GM19467 (cell line): ENCODE results near the gene ZNF367.
A peak's percentile ranks its signal among the peaks of the same experiment; 100 is the strongest.

ENCODE experiments used
- ATAC-seq: cut with Tn5 transposase; IDR thresholded peaks from one replicate; pipeline ENCODE4 v1.9.1; 2021; ENCODE audit warnings: mild to moderate bottlenecking, moderate library complexity; ENCODE audit not compliant: unreplicated experiment

Gene ZNF367

DNA sequence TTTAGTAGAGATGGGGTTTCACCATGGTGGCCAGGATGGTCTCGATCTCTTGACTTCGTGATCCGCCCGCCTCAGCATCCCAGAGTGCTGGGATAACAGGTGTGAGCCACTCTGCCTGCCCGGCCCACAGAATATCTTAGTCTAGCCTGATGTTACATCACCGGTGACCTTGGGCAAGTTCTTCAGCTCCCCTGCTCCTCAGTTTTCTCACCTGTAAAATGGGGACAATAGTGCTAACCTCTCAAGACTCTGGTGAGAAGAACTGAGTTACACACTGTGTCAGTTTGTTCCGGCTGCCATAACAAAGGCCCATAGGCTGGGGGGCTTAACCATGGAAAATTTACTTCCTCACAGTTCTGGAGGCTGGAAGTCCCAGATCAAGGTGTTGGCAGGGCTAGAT is 19.3 kb upstream of the ZNF367 start:
- ATAC-seq, result no peak

DNA sequence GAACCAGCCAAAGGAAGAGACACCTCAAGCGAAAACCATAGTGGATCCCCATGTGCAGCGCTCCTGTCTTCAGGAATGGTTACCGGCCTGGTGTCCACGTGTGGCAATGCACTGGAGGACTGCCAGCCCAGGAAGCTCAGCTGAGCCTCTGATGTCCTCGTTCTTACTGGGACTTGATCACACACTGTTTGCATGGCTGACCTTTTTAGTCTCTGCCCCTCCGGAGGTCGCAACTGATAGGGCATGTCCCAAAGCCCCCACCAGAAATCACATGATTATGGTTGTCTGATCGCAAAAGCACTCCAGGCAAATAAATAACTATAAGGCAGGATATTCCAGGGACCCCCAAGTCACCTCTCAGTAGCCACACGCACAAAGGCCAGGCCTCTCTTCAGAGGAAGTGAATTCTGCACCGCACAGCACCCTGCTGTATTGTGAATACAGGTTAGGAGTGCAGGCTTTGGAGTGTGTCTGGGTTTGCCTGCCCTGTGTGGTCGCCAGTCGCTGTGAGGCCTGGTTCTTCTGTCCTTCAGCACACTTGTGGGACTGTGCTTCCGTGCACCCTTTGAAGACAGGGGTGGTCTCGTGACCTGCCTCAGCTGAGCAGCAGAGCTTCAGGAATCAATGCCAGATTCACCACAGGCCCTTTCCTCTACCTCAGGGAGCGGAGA is 18.4 kb upstream of the ZNF367 start:
- no peak for ATAC-seq

DNA sequence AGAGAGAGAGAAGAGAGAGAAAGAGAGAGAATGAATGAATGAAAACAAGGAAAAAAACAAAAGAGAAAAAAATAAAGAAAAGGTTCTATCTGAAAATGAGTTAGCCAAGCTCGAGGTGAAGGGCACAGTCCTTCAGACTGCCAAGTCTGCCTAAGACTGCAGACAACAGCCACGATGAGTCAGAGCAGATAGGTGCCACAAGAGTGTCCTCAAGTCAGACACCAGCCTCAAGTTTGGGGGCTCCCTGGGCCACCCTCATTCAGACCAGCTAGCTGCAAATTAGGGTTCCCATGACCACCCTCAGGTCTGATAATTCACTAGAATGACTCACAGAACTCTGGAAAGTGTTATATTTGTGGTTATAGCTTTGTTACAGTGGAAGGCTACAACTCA is 17.9 kb upstream of the ZNF367 start:
- no peak for ATAC-seq

DNA sequence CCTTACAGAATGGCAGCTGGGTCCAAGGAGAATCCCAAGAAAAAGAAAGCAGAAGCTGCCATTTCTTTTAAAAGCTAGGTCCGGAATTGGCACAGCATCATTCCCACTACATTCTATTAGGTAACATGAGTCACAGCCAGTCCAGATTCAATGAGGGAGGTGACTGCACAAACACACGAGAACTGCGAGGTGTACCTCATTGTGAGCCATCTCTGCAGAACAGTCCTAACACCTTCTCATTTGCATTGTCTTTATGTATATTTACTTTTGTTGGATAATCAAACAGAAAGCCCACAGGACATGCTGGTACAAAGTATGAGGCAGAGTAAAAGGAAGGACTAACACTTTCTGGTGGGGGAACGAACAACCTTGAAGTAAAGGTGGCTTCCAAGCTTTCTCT is 17.2 kb upstream of the ZNF367 start:
- ATAC-seq, result no peak

DNA sequence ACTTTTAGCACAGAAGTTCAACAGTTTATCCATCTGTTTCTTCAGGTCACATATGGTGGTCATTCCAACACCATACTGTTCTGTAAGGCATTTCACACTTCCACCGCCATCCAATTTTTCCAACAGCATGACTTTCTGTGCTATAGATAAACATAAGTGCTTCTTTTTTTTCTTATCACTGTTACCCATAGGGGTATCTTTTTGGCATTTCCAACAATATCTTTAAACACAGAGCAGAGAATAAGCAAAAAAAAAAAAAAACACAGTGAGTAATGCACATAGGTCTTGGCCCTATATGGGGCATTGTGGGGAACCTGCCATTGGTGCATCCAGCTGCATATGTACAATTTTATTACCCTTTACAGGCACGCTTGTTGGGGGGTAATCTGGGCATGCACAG is 12.2 kb upstream of the ZNF367 start:
- ATAC-seq, result no peak

DNA sequence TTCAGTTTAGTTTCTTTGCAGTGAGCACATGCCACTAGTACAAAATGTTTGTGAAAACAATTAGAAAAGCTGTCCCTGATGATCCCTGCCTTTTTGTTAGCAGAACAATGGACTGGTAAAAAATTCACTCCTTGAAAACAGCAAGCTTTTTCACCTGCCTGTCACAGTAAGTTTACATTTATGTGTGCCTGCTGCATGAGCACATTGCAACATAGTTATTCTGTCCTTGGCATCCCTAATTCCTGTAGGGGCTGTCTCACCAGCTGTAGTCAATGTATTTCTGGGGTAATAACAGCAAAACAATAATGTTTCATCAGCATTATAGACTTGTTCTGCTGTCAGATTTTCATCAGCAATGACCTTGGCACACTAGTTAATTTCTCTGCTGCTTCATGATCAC is 11.6 kb upstream of the ZNF367 start:
- ATAC-seq, result no peak

DNA sequence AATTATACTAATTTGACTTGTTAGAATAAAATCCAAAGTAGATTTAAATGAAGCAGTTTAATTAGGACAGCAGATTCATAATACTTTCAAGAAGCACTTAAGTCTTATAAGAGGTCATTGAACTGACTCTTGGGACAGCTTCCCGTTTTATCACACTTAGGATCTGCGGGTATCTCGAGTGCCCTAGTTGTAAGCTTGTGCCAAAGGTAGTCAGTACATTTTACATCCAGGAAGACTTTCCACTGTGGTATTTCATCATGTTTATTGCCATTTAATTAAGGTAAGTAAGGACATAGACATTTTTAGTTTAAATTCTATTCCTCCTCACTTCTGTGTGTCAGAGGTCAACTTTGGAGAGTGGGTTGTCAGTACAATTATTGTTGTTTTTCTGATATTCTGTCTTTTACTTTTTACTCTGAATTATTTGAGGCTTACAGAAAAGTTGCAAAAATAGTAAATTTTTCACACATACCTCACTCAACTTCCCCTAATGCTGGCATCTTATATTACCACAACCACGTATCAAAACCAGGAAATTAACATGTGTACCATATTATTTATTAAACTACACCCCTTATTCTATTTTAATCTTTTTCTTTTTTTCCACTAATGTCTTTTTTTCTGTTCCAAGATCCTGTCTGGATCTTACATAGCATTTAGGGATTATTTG is 7.5 kb upstream of the ZNF367 start:
- ATAC-seq, result no peak

DNA sequence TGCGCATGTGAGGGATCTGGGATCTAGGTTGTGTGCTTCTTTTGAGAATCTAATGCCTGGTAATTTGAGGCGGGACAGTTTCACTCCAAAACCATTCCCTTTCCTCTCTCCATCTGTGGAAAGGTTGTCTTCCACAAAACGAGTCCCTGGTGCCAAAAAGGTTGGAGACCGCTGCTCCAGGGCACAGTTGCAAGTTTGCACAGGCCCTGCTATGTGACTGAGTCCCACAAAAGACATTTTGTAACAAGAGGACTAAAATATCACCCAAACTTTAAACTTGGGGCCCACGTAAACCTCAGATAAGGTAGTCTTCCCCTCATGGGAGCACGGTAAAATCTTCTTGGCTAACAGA is 5.8 kb upstream of the ZNF367 start:
- ATAC-seq, result no peak

DNA sequence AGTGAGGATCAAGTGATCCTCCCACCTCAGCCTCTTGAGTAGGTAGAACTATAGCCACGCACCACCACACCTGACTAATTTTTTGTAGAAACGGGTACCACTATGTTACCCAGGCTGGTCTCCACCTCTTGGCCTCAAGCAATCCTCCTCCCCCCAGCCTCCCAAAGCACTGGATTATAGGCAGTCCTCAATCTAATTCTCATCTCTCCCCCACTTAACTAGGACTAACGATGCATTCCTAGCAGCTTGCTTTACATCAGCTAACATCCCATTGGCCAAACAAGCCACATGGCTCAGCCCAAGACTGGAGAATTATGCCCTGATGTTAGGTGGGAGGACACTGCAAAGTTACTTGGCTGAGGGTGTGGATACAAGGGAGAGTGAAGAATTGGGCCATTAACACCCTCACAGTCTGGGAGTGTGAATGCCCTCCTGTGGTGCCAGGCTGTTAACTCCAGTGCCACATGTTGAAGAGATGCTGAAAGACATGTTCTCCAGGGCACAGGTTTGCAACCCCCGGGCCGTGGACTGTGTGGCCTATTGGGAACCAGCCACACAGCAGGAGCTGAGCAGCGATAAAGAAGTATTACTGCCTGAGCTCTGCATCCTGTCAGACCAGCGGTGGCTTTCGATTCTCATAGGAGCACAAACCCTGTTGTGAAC is 5.3 kb upstream of the ZNF367 start:
- ATAC-seq, result no peak

DNA sequence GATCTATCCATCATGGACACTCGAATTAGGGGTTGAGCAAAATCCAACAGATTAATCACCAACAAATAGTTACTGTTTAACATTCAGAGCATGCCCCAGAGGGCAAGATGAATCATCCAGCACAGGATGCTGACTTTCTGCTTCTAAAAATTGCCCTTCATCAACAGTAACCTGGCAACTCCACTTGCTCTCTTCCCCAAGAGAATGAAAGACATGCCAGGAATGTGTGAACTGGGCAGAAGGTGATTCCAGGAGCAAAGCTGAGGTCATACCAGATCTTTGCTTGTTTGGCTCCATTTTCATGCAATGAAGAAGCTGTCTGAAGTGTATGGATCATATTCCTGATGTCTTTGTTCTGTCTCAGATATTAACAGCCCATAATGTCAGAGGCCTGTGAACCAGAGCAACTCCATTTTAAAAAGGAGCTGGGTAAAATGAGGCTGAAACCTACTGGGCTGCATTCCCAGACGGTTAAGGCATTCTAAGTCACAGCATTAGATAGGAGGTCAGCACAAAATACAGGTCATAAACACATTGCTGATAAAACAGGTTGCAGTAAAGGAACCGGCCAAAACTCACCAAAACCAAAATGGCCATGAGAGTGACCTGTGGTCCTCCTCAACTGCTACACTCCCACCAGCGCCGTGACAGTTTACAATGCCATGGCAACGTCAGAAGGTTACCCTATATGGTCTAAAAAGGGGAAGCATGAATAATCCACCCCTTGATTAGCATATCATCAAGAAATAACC is 2.5 kb upstream of the ZNF367 start:
- ATAC-seq, result no peak

DNA sequence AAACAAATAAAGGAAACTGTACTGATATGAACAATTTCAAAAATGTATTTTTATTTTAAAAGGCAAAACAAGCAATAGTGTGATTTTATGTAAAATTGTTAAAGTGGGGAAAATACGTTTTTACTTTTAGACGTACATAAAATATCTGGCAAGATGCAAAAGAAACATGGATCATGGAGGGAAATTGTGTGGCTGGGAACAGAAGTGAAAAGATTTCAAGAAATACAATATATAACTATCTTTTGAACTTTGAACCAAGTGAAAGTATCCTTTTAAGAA is 1.5 kb upstream of the ZNF367 start:
- ATAC-seq, result no peak

DNA sequence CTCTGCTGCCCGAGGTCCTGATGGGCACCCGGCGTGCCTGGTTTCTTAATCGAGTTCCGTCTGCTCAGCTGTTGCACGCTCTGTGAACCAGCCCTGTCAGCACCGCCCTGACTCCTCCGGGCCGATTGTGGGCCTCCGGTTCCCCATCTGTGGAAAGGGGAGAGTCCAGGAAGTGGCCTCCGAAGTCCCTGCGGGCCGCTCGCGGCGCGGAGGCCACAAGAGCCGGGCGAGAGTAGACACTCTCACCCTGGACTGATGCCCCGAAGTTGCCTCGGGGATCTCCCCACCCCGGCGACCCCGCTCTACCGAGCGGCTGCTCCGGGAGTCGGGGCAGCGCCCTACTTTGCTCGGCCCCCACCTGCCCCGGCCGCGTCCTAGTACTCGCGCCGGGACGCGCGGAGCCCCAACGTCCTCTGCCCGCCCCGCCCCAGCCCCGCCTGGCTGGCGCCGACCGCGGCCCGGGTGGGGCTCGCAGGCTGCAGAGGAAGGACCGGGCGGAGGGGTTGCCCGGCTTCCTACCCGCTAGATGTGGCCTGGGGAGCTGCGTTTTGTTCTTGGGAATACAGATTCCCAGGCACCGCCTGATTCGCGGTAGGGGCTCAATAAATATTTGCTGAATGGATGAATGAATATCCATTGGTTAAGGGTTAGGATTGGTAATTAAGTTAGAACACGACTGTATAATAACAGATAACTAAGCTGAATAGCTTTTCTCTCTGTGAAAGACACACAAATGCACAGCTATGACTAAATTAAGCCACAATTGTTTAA is 935 bp upstream of the ZNF367 start:
- ATAC-seq, result peak; percentile 26

DNA sequence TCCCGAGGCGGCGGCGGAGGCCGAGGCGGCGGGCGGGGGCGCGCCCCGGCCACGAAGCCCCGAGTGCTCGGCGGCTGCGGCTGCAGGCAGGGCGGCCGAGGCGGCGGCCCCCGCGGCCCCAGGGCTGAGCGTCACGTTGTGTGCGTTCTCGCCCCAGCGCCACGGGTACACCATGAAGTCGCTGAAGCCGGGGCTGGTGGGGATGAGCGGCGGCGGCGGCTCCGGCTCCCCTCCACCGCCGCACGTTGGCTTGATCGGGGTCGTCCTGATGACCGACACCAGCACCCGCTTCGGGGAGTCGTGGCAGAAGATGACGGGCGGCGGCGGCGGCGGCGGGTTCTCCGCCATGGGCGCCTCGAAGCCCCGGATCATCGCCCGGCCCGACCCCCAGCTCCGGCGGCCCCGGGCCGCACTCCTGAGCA is 498 bp downstream of the ZNF367 start:
- ATAC-seq, result peak; percentile 3

DNA sequence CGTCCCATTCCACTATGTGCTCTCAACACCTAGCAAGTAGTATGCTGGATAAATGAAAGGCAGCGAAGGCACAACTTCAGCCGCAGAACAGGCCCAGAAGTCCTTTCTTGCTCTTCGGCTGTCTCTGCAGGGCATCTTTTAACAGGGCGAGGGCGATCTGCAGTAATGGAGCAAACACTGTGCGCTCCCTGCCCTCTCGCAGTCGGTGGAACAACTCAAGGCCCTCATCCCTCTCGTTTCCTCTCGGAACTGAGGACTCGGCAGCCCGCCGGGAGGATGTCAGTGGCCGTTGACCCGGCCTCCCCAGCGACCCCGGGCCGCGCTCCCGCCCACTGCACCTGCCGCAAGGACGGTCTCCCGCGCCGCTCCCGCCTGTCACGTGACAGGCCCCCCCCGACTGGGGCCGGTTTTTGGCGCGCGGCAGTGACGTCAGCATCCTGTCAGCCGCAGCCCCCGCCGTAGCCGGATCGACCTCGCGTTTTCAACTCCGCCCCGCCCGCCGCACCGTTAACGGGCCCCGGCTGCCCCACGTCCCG is 1.1 kb downstream of the ZNF367 start:
- peak; percentile 21 for ATAC-seq

DNA sequence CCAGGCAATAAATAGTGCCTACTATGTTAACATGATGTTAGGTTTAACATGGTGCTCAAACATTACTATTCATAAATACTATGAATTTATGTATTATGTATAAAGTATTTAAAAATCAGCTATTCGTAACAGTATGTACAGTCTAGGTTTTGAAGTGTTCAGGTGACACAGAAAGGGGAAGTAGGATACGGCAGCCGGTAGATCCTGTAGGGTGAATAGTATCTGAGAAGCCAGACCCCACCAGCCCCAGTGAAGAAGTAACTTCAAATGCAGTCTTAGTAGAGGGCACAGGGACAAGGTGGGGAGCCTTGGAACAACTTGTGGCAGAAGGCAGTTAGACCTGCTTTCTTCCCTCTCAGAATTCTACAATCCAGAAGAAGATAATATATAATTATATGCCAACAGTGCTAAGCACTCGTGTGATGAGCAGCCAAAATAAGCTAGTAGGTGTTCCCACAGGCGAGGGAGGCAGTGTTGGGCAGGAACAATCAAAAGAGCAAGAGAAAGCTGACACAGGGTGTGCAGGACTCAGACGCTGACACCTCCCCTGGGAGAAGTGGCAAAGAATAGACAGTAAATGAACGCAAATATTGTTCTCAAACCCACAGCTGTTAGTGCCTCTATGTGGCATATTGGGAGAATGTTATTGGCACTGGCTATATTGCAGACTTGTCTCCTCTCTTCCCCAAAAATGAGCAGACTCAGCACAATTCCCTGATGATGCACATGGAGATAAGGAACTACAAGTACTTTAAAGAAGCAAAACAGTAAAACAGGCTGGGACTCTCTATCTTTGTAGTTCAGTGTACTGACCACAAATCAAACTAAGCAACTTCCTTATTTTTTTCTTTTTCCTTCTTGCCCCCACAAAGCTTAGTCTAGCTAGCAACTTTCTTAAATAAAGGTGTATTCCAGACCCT is 4.6 kb downstream of the ZNF367 start:
- ATAC-seq, result no peak

DNA sequence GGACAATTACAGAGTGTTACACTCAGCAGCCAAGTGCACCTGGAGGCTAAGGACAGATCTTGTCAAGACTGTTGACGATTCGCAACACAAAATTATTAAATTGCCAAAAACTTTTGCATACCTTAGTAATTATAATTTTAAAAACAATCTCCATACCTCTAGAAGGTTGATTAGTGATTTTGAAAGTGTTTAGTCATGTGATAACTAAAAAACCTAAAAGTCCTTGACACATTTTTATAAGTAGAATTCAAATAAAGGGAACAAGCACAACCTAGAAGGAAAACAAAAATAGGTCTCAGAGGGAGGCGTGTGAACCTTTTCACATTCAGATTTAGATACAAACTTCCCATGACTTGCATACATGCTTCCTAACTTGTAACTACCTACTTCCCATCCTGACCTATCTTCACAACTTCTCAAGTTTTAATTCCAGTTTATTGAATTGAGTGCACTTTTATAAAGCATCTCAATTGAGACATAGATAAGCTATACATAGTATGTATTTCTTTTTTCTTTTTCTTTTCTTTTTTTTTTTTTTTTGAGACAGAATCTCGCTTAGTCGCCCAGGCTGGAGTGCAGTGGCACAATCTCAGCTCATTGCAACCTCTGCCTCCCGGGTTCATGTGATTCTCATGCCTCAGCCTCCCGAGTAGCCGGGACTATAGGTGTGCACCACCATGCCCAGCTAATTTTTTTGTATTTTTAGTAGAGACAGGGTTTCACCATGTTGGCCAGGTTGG is 5.8 kb downstream of the ZNF367 start:
- ATAC-seq, result no peak

DNA sequence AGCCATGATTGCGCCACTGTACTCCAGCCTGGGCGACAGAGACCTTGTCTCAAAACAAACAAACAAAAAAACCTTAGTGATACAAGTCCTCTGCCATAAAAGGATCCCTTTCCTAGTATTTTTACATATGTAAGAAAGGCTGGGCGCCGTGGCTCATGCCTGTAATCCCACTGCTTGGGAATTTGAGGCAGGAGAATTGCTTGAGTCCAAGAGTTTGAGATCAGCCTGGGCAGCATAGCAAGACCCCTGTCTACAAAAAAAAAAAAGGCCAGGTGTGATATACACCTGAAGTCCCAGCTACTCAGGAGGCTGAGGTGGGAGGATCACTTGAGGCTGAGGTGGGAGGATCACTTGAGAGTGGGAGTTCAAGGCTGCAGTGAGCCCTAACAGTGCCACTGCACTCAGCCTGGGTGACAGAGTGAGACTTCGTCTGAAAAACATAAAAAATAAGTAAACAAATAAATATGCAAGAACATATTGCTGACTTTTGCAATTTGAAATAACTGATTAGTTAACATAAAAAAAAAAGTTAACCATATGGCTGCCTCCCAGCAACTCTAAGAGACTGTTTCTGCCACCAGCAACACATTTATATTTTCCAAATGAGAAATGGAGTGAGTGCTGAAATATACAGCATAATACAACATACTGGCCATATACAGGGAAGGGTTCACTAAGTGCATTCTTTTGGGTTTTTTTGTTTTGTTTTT is 6.9 kb downstream of the ZNF367 start:
- no peak for ATAC-seq

DNA sequence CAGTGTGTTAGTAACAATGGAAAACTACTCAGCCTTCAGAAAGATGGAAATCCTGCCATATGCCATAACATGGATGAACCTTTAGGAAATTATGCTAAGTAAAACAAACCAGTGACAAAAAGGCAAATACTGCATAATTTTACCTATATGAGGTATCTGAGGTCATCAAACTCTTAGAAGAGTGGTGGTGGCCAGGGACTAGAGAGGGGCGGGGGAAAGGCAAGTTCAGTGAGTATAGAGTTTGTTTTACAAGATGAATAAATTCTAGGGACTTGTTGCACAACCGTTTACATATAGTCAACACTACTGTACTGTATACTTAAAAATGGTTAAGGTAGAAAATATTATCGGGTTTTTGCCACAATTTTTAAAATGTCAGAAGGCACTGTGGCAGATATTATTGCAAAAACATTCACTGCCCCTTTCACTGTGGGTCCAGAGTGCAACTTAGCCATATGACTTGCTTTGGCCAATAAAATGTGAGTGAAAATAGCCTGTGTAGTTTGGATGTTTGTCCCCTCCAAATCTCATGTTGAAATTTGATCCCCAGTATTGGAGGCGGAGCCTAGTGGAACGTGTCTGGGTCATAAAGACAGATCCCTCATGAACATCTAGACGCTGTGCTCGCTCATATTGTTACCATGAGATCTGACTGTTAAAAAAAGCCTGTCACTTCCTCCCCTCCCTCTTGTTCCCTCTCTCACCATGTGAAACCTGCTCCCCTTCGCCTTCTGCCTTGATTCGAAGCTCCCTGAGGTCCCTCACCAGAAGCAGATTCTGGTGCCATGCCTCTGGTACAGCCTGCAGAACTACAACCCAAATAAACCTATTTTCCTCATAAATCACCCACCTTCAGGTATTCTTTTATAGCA is 9.5 kb downstream of the ZNF367 start:
- ATAC-seq, result no peak
